Activated CD4-positive, alpha-beta T cell treated with anti-CD3 and anti-CD28 coated beads, Interleukin-2, Interleukin-4, amounts not matched to agents 100 ng/mL and 50 ng/mL, durations not matched to agents 16 hours and 8 hours (primary cell): Measurements from ENCODE around the gene SLC4A5.
"Not testable (repeated sequence)": the region's sequence is repeated elsewhere in the genome, so short reads cannot be mapped to it uniquely, and the experiment has no call there.

Source experiments
- DNase-seq: peaks from one replicate; pipeline ENCODE4 v3.0.0-alpha.2; 2020; ENCODE audit warnings: low spot score

Gene SLC4A5

GRCh38 chr2:74228772-74229171, 114.4 kb downstream of the SLC4A5 start:
- no peak for DNase-seq

DNA sequence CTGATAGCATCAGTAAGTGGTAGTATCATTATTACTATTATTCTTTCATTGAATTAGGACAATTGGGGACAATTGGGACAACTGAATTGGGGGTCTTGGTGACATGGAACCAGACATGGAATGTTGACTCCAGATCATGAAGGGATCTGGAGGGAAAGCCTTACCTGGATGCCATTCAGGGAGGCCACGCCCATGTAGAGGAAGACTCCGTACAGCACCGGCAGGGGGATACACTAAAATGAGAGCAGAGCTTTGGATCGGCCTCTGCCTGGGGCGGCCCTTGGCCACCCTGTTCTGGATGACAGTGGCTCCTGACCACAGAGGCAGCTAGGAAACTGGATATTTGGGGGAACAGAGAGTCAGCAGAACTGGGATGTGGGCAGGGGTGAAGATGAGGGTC, 115.6 kb downstream of the SLC4A5 start:
- no peak for DNase-seq

DNA sequence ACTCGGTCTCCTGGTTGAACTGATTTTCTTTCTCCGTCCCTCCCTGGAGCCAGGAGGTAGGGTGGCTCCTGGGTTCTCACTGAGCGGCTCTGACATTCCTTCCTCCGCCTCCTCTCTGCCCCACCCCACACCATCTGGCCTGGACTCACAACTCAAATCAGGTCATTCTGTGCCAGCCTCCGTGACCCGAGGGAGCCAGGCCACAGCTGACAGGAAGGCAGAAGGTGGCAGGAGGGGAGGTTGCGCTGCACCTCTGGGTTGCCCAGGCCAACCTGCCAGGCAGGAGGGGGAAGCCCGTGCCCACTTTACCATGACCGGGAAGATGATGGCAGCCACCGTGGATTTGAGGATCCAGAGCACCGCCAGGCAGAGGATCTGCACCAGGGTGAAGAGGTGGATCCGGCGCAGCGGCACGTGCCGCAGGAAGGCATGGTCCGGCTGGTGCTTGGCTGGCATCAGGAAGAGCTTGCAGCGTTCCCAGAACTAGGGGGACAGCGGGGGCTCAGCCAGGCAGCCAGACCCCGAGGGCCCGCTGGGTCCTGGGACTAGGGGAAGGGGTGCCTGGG, 116.5 kb downstream of the SLC4A5 start:
- no peak for DNase-seq

- DNase-seq, result no peak
Measured at GRCh38 chr2:74225698-74226459, 117.3 kb downstream of the SLC4A5 start.

DNA sequence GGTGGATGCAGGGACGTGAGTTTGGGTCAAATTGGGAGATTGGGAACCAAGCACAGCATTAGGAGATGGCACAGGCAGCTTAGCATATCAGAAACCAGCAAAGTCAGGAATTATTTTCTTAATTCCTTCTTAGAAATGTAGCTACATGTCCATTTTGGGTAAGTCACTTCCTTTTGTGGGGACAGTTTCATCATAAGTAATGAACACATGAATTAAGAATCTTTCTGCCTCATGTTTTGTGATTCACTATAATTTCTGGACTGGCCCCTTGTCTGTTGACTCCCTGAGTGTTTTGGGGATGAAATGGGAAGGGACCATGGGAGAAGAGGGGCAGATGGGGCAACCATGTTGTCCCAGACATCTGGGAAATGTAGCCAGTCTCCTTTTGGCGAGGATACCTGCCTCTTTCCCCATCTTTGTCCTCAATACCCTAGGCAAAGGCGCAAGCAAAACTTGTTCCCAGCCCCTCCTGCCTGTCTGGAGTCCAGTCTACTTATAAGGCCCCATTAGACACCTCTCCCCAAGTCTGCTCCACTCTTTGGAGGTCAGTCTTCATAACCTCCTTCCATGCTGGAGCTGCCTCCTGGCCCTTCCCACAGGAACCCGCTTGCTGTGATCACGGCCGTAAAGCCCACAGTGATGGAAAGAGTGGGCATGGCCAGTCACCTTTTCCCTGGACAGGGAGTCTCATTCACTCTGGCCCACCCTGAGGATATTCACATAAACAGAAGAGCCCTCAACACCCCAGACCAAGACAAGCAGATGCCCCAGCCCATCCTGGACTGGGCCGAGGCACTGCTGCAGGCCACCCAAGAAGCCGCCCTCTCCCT, 119.1 kb downstream of the SLC4A5 start:
- DNase-seq, result no peak

DNA sequence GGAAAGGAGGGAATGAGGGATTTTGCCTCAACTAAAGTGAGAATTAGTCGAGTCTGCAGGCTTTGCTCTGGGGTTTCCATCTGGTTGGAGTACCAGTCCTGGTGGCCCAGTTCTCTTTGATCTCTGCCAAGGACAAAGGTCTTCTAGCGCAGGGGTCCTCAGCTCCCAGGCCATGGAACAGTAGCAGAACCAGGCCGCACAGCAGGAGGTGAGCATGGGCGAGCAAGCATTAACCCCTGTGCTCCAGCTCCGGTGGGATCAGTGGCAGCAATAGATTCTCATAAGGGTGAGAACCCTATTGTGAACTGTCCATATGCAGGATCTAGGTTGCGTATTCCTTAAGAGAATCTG, 120.9 kb downstream of the SLC4A5 start:
- no peak for DNase-seq

DNA sequence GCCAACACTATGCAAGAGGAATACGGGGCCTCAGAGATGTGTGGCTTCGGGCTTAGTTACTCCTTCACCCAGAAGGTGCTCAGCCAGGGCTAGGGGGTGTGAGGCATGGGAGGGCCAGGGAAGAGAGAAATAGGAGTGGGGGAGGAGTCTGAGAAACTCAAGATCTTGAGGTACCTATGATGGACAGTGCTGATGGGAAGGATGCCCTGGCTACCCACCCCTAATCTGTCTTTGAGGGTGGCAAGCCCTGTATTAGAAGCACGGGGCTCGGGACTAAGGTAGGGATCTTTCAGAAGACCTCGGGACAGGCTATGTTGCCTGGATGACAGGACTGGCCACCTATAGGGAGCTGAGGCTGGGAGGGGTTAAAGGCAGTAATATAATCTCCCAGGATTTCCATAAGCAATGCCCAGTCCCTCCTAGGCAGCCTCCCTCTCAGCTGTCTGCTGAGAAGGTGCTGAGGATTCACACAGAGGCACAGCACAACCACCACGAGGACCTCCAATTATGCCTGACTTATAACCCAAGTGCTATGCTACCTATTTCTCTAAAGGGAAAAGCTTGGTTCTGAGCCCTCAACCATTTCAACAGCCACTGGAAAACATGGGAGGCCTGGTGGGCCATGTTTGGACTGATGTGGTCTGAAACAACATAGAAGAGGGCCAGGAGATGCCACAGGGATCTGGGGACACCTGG, 121.5 kb downstream of the SLC4A5 start:
- DNase-seq, result no peak

DNA sequence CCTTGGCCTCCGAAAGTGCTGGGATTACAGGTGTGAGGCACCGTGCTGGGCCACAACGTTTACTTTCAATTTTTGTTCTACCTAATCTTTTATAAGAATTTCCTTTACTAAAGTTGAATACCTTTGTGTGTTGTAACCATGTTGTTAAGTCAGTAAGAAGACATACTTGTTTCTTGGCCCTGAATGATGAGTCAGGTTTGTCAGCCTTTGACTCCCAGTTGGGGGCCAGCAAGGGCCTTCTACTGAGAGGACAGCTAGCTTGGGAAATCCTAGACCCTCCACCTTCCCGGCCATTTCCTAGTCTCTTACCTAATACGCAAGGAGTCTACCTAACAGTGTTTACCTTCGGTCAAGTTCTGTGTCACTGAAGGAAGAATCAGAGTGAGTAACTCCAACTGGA, 122.1 kb downstream of the SLC4A5 start:
- no peak for DNase-seq

- no peak for DNase-seq
Measured at GRCh38 chr2:74219846-74220486, 123.2 kb downstream of the SLC4A5 start.

GRCh38 chr2:74216642-74217041, 126.6 kb downstream of the SLC4A5 start:
- DNase-seq, result no peak

DNA sequence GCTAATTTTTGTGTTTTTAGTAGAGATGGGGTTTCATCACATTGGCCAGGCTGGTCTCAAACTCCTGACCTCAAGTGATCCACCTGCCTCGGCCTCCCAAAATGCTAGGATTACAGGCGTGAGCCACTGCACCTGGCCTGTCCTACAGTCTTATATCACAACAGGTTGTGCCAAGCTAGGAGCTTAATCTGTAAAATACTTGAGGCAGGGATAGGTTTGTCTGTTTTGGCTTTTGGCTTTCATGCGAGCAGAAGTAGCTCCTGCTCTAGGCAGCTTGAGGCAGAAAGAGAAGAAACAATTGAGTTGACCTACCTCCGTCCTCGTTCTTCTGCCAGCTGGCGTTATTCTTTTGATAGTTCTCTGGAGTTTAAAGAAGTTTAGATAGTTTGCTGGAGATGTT, 127.4 kb downstream of the SLC4A5 start:
- not testable (repeated sequence) for DNase-seq

- DNase-seq, result no peak
Measured at GRCh38 chr2:74212702-74213410, 130.4 kb downstream of the SLC4A5 start.

DNA sequence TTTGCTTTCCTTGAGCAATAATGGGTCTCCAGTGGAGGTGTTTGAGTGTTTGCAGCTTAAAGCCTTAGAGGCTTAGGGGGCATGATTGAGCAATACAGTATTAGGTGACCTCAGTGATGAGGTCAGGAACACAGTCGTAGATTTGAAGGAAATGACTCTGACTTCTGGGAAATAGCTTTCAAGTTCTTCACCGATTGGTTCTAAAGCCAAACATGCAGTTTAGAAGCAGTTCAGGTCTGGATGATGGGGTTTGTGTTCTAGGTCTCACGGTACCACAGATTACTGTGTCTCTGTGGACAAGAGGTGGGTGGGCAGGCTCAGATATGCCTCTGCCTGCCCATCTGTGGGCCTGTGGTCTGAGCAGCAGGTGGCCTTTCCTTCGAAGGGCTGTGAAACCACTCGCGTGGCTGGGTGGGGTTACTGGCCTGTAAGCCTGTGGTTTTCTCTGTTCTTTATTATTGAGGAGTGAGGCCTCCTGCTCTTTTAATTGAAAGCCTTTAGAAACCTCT, 137.0 kb downstream of the SLC4A5 start:
- DNase-seq, result peak; percentile 87

DNA sequence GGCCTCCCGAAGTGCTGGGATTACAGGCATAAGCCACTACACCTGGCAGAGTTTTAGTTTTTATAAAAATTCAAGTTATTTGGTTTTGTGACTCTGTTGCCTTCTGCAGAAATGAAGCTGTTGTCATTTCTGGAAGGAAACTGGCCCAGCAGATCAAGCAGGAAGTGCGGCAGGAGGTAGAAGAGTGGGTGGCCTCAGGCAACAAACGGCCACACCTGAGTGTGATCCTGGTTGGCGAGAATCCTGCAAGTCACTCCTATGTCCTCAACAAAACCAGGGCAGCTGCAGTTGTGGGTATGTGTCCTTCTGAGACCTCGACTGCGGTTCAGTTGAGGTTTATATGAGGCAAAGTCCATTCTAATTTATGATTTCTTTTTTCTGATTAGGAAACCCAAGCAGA, 137.6 kb downstream of the SLC4A5 start:
- DNase-seq, result peak; percentile 58

GRCh38 chr2:74205113-74205512, 138.1 kb downstream of the SLC4A5 start:
- DNase-seq, result no peak

DNA sequence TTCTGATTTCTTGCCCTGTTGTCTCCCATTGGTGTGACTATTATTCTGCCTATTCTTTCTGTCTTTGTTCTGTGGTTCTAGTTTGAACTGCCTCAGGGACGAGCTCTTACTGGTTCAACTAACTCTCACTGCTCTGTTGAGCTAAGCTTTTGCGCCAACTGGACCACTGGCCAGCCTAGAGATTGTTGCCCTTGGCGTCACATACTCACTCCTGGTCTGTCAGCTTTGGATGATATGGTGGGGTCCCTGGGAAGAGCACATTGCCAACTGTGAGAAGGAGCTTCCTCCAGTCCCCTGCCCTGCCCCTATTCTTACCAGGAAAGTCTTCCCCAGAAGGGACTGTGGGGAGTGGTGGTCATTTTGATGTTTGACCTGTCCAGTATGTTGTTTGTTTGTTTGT, 138.8 kb downstream of the SLC4A5 start:
- no peak for DNase-seq

DNA sequence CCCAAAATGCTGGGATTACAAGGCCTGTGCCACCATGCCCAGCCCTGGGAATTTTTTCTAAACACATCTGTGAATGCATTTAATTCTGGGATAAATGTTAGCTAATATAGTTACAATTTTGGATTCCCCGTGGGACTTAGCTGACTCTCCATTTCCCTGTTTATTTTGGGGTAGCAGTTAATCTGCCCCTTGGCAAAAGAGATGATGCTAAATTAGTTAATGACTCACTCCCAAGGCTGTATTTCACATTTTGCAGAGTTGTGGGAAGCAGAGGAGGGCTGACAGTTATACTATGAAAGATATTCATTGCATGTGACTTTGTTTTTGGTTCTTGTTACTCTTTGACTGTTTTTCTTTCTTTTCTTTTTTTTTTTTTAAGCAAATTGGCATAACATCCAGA, 141.6 kb downstream of the SLC4A5 start:
- no peak for DNase-seq

DNA sequence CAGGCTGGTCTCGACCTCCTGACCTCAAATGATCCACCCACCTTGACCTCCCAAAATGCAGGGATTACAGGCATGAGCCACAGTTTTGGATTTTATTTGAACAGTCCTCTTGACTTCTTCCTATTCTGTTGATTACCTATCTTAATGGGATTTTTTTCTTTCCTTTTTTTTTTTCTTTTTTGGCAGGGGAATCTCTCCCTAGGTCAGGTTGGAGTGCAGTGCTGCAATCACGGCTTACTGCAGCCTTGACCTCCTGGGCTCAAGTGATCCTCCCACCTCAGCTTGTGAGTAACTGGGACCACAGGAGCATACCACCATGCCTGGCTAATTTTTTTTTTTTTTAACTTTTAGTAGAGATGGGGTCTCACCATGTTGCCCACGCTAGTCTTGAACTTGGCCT, 142.0 kb downstream of the SLC4A5 start:
- no peak for DNase-seq

DNA sequence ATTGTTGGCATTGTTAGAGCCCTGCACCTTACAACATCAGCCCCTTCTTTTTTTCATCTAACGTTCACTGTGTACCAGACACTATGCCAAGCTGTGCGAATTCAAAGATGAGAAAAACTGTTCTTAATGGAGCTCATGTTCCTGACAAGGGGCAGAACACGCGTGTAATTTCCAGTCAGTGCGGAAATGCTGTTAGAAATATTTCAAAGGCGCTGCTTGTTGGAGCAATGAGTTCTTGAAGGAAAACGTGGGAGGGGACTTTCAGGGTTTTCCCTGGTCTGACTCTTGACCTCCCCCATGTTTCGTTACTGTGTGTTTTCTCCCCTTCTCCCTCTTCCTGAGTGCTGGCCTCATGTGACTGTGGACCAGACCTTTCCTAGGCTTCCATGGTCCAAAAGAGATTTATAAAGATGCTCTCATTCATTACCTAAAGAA, 143.3 kb downstream of the SLC4A5 start:
- no peak for DNase-seq

- DNase-seq, result no peak
Measured at GRCh38 chr2:74199275-74199701, 143.9 kb downstream of the SLC4A5 start.
